NCI-H1694 (cell line): Measurements from ENCODE around the gene SEZ6L.

Source experiments
- DNase-seq: peaks from one replicate; lab custom pipeline; 2025; lab: John Stamatoyannopoulos, UW

The SEZ6L gene

DNA sequence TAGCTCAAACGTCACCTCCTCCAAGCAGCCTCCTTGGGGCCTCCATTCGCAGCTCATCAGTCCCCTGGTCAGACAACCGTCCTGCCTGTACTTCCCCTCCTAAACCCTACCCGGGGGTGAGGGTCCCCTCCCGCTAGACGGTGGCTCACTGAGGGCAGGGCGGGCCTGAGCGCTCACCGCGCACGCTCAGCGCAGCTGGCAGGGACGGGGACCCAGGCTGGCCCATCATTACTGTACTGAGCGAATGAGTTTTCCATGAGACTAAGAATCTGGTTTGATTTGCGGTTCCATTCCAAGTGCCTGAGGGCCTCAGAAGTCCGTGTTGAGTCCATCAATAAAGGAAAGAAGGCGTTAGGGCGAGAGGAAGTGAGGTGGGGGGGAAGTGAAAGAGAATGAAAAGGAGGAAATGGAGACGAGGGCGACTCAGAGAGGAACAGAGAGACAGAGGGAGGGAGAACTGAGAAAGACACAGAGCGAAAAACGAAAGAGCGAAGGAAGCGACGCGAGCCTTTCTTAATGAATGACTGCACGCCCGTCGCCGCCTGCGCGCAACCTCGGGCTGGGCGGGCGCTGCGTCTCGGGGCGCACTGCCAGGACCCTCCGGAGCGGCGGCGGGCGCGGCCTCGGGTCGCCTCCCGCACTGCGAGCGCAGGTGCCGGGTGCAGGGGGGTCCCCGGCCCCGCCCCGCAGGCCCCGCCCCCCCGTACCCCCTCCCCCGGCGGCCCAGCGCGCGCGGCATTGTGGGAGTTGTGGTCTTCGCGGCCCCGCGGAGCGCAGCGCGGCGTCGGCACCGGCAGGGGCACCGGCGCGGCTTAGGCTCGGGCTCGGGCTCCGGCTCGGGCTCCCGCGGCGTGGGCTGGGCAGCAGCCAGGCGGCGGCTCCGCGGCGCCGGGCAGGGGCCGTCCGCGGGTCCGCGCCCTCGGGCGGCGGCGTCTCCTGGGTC lies 259.5 kb downstream of the SEZ6L start, which contains the start of gene ASPHD2:
Gene ASPHD2 (plus strand): TSS at position 746 of the 943 bp plus-strand sequence. CDS start 4,356 bp downstream, outside the sequence.
- peak; percentile 20 for DNase-seq

GRCh38 chr22:26429458-26430286 lies 260.4 kb downstream of the SEZ6L start:
- DNase-seq: no peak

GRCh38 chr22:26430600-26430999 lies 261.3 kb downstream of the SEZ6L start:
- no peak for DNase-seq

DNA sequence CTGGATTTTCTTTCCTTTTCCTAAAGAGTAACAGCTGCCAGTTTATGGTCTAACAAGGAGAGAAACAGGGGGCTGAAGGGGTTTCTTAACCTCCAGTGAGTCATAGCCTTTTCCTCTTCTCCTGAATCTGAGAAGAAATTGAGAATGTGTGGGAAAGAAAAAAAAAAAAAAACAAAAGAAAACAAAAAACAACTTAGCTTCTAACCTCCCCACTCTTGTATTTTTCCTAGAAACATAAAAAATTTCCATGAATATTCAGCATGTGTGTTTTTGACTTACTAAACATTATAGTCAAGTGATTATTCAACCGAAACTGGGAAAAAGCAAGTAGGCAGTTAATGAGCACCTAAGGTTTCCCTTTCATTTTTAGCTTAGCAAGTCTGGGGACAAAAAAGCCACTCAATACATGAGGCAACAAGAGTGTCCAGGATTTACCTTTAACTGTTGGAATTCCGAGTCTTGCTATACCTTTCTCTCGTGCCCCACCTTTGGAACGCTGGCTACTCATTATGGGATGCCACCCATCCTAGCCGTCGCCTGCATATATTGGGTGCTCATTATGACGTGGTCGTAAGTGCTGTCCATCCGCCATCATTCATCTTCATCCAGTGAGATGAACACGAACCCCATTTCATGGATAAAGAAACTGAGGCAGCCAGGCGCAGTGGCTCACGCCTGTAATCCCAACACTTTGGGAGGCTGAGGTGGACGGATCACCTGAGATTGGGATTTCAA lies 262.2 kb downstream of the SEZ6L start:
- no peak for DNase-seq

DNA sequence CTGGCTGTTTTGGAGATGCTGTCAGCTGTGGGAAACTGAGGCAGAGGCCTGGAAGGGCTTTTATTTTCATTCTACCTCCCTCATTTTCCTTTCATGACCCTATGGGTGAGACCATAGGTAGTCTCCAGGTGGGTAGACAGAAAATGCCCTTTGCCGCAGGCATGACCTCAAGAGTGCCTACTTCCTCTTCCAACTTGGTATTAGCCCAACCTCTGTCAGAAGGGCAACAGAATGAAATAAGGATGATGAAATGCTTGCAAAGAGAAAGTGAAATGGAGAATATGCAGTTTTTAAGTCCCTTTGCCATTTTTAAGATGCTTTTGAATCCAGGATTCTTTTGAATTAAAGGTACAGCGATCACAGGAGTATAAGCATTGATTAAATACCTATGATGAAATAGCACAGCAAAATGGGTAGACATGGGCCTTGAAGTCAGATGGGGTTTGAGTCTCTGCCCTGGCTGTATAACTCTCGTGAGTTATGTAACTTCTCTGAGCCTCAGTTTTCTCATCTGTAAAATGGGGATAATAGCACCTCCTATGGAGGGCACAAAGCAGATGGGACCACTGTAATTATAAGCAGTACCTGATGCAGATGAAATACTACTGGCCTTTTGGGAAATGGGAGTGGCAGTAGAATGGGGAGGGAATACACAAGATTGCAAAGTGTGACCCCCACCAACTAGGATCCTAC lies 263.5 kb downstream of the SEZ6L start:
- no peak for DNase-seq
